GM19328 (cell line): ENCODE results near the gene MNX1.

Experiments used
- ATAC-seq: cut with Tn5 transposase; IDR thresholded peaks from one replicate; pipeline ENCODE4 v1.9.1; 2021; ENCODE audit warnings: mild to moderate bottlenecking, moderate library complexity; ENCODE audit not compliant: unreplicated experiment

The MNX1 gene

DNA sequence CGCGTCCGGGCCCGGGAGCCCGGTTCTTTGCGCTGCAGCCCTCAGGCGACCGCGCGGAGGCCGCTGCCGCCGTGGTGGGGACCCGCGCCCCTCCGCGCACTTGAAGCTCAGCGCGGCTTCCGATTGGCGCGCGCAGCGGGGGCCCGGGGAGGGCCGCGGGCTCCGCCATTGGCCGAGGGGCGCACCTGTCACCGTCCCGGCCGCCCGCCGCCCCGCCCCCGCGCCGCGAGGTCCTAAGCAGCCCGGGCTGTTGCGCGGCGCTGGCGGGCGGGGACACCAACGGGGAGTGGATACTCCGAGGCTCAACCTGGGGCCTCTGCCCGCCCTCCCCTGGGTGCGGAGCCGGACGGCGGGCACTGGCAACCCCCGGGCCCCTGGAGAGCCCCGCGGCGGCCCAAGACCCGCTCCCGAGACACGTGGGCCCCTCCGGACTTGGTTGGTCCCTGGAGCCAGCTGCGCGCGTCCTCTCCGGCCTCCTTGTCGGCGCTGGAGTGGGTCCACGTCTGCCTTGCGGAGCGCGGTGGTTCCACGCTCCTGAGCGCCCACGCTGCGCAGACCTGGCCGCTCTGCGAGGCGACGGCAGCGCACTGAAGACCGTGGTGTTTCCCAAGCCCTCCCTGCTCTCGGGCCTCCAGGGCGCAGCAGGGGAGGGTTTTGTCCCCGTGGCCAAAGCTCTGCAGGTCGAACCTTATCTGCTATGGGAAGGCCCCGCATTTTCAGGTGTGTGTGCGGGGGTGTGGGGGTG, at the start of gene MNX1:
TSS of gene MNX1 (minus strand) at position 76 of the 745 bp plus-strand sequence. CDS start 313 bp downstream, outside the sequence.
- ATAC-seq, result peak; percentile 85

DNA sequence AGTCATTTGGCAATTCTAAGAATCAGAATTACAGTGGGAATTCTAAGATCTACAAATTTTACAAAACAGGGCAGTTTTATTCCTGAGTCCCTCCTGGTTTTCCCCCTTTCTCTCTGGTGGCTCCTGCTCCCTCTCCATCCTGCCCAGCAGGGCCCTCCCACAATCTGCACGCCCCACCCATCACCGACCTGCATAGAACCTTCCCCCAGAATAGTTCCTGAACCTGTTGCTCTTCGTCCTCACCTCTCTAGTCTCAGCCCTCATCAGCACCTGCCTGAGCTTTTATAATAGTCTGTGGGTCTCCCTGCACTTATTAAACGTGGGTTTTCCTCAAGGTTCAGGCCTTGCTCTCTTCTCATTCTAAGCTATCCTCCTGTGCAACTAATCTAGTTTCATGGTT, 49.1 kb upstream of the MNX1 start:
- no peak for ATAC-seq

DNA sequence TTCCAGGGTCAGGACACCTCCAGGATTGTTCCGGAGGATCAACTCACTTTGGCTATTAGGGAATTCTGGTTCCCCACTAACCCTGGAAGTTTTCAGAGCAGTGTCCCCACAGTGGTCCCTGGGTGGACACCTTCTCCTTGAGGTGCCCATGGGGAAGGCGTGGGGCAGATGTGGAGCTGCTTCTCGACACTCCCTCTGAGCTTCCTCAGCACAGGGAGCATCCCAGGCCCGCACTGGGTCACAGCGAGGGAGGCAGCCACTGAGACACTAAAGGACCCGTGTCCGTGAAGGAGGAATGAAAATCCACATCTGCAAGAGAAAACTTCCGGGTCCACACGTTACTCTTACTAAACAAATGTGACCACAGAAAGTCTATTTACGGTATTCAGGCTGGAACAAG, 48.2 kb upstream of the MNX1 start:
- ATAC-seq, result no peak

DNA sequence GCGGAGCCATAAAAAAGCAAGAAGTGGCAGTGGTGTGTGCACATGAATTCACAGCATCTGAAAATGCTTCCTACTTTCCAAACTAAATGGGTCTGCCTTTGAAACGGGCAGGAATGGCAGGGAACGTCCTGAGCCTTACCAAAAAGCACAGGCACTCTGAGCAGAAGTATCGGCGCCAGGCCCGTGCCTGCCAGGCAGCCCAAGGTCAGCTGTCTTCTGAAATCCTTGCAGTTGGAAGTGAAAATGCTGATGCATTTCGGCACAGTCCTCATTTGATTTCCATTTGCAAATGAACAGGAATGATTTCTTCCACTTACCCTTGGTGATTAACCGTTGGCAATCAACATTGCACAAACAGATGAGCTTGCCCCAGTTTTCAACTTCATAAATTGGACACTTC, 47.6 kb upstream of the MNX1 start:
- no peak for ATAC-seq

DNA sequence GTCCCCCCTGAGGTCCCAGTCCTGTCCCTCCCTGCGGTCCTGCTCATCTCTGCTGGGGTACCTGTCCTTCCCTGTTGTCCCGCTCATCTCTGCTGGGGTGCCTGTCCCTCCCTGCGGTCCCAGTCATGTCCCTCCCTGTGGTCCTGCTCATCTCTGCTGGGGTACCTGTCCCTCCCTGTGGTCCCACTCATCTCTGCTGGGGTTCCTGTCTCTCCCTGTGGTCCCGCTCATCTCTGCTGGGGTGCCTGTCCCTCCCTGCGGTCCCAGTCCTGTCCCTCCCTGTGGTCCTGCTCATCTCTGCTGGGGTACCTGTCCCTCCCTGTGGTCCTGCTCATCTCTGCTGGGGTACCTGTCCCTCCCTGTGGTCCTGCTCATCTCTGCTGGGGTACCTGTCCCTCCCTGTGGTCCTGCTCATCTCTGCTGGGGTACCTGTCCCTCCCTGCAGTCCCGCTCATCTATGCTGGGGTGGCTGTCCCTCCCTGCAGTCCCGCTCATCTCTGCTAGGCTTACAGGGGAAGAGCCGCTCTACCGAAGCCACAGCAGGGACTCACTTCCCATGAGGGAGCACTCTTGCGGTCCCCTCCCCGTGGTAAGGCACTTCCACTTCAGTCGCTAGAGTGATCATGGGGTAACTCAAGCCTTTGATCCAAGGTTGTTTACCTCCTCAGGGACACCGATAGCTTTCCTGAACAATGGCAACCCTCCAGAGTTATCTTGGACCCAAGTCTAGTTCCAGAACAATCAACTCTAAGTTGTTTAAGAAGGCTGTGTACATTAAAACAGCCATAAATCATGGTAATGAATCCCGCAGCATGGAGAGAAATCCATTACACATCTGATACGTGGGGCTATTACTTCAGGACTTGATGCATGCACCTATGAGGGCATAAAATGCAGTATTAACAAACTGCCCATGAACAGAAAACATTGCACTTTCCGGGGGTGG, 46.8 kb upstream of the MNX1 start:
- ATAC-seq, result no peak

DNA sequence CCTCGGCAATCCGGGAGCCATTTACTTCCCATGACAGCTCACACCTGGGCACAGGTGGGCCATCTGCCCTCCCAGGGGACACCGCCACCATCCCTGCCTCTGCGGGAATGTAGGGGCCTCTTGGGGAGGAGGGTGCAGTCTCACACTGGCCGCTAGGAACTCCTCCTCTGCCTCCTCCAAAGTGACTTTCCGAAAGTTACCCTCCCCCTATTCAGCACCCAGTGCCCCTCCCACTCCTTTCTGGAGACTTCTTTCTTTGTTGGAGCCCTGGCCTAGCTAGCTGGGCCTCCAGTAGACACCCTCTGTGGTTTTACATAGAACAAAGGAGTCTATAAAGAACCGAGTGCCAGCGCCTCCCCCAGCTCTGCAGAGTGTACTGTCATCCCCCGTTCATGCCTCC, 45.8 kb upstream of the MNX1 start:
- no peak for ATAC-seq

DNA sequence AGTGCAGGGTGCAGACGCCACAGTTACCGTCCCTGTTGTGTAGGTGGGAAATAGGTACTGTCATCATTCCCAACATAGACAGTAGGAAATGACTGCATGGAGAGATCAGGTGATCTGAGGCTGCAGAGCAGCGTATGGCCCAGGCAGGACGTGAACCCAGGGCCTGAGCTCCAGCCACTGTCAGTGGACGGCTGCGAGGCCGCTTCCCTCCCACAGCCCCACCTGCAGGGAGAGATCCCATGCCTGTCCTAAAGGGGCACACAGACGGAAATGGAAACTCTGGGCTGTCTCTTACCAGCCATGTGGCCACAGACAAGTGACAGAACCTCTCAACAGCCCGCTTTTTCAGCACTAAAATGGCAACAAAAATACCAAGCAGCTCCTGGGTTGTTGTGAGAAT, 44.5 kb upstream of the MNX1 start:
- no peak for ATAC-seq

DNA sequence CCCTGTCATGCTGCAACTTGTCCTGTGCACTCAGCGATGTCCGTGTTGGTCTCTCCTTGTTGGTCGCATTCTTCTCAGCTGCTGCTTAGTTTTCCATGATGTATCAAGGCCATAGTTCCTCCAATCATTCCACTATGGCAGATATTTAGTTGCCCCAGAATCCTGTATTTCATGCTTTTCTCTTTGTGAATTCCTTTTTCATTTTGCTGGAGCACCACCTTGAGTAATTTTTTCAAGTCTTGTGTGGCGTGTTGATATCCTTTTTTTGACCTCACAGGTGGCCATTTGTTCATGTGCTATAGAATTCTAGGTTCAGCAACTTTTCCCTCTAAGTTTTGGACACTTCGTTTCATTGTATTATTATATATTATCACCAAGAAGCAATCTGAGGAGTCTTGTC, 42.7 kb upstream of the MNX1 start:
- ATAC-seq, result no peak

DNA sequence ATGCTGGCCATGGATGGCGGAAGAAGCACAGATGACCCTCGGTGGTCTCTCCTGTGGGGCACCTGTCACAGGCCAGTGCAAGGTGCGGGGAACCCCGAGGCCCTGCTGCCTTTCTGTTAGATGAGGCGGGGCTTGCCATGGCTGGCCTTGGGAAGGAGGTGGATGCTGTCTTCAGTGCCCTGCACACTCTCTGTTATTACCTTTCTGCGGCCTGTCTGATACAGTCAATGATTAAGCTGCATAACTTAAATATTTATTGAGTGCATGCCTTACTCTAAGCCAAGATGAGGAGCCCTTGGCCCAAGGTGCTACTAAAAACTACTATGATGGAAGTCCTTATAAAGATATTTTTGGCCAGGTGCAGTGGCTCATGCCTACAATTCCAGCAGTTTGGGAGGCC, 36.7 kb upstream of the MNX1 start:
- no peak for ATAC-seq

DNA sequence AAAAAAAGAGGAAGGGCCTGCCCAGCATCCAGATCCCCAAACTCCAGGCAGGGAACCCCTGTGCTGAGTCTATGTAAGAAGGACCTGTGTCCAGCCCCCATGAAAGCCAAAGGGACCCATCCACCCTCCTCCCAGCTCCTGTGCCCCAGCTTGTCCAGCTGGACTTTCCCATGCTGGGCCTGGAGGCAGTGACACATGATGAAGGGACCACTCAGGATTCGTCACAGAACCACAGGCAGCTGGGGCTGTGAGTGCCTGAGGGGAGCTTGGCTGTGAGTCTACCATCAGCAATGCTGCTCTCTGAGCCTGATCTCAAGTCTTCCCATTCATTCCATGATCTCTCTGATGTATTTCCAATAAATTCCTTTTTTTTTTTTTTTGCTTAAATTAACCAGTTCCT, 36.2 kb upstream of the MNX1 start:
- no peak for ATAC-seq

DNA sequence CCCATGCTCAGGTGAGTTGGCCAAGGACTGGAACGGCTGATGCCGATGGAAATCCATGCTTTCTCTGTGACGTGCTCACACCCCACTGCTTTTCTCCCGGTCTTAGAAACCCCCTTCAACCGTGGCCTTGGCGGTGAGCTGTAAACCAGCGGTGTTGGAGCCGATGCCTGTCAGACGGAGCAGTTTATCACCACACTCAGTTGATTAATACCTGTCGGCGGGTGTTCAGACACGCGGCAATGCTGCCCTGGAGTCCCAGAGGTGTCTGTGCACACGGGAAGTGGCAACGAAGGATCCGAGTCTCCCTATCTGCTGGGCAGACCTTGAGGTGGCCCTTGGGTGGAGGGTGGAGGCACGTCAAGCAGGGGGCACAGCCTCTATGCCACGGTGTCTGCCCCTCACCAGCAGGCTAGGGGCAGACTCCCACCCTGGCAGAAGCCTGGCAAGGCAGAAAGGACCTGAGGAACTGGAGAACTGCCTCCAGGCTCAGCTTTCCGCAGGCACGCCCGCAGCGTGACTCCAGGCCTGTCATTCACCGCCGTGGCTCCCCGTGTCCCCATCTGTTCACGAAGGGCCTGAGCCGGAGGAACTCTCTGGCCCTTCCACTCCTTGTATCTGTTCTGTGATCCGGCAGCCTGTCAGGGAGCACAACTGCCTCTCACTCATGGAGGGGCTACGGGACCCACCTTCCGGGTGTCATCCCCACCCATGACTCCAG, 34.6 kb upstream of the MNX1 start:
- no peak for ATAC-seq

DNA sequence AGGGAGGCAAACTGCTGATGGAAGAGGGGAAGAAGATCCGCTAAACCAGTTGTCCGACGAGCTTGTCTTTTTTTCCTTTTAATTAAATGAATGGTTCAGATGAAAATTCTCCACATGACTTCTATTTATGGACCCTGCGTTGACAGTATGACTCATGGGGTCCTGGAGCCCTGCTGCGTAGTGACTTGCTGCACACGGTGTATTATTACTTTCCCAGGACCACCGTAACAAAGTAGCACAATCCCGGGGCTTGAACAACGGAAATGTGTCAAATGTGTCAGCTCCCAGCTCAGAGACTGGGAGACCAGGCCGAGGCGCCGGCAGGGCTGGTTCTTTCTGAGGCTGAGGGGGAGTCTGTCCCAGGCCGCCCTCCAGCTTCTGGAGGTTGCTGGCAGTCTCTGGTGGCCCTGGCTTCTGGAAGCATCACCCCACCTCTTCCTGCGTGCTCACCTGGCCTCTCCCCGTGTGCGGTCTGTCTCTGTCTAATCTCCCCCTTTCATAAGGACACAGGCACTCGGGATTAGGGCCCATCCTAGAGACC, 33.8 kb upstream of the MNX1 start:
- no peak for ATAC-seq

DNA sequence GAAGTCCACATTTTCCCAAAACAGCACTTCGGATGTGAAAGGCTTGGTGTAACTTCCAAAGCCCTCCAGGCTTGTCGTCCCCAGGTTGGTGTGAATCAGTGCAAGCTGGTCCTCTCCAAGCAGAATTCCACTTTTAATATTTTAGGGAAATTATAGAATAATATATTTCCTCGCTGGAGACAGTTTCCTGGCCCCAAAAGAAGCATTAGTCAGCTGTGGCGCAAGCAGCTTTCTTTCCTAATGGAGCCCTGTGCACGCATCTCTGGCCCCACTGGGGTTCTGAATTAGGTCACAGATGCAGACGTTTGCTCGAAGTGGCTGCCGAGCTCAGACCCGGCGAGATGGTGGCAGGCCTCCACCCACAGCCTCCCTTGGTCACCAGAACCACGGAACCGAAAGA, 33.3 kb upstream of the MNX1 start:
- no peak for ATAC-seq

DNA sequence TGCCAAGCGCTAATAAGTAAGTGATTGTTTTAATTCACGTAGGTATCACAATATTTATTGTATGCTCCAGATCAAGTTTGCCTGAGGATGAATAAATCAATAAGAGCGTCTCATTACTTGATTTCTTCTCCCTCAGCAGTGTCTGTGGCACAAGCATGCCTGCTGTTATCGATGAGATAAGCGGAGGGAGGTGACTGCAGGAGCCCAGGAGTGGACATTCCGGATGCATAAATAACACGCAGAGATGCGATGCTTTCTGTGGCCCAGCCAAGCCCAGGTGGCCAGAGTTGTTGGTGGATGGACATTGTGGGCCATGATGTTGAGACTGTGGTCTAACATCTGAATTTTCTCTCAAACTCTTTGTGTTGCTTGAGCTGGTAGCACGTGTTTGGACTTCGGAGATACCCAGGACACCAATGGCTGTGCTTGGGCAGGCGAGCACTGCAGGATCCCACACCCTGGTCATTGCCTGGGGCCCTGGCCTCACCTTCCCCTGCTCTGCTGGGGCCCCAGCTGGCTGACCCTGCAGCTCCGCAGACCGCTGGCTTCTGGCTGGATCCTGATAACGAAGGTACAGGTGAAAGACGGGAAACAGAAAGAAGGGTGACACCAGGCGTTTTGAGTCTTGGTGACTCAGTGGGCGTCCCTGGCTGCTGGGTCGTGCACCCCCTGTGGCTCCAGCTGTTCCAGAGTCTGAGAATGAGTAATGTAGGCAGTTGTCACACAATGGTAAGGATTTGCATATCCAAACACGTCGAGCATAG, 31.2 kb upstream of the MNX1 start:
- ATAC-seq, result no peak

DNA sequence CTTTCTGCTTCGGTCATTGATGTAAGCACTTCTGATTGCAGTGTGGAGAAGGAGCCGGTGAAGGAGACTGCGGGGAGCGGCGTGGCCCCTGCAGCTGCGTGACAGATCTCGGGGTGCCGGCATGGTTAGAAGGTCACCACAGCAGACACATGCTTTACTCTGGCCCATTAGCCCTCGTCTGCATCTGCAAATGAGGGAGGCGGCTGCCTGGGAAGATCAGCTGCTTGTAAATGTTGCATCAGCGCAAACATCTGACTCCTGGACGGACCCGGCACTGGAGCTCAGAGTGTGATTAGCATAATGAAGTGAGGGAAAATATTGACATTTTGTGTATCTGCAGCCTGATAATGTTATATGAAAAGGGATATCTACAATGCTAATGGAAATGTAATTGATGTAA, 30.5 kb upstream of the MNX1 start:
- ATAC-seq, result no peak

DNA sequence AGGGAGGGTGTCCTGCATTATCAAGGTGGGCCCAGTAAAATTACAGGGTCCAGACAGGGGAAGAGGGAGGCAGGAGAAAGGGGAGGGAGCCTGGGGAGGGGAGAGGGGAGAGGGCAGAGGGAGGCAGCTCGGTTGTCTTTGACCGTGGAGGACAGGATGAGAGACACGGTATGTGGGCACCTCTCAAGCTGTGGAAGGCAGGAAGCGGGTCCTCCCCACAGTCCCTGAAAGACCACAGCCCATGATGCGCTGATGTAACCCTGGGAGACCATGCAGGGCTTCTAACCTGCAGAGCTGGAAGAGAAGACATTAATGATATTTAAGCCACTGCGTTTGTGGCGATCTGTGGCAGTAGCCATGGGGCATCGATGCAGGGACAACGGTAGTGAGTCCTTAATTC, 27.2 kb upstream of the MNX1 start:
- no peak for ATAC-seq

DNA sequence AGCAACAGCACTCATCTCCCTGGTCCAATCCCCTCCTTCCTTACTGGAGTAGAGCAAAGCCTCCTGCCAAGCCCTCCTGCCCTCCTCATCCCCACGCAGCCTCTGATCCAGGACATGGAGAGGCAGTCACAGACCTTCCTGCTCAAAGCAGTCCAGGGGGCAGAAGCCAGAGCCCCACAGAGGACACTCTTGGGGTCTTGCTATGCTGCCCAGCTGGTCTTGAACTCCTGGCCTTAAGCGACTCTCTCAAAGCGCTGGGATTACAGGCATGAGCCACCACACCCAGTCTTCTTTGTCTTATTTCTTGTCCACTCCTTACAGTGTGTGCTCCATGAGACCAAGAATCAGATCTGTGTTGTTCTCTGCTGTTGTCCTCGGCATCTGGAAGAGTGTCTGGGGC, 26.6 kb upstream of the MNX1 start:
- no peak for ATAC-seq

DNA sequence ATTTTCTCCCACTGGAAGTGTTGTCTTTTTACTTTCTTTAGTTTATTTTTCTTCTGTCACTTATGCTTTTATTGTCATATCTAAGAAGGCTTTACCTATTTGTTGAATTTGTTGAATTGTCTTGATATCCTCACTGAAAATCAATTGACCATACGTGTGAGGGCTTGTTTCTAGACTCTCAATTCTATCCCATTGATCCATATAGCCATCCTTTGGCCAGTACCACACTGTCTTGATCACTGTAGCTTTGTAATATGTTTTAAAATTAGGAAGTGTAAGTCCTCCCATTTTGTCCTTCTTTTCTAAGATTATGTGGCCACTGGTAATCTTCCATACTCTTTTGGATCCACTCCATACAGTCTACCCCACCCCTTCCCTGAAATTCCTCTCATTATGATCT, 25.5 kb upstream of the MNX1 start:
- ATAC-seq, result no peak

DNA sequence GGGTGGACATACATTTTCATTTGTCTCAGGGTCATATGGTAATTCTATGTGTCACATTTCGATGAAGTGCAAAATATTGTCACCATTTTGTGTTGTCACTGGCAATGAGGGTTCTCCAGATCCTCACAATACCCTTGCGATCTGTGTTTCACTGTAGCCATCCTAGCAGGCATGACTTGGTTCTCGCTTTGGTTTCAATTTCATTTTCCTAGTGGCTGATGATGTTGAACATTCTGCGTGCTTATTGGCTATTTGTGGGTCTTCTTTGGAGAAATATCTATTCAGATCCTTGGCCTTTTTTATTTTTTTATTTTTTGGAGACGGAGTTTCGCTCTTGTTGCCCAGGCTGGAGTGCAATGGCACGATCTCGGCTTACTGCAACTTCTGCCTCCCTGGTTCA, 24.8 kb upstream of the MNX1 start:
- no peak for ATAC-seq
